Gastroesophageal sphincter (tissue), 4 donors: ENCODE measurements around the gene LCP2. TPM values are rescaled to one million over a fixed set of nuclear protein-coding genes. Genes with fewer than 3 reads are reported as not detected.

Experiments
- ATAC-seq: fragments of 150-250 bp; one replicate; pipeline ENCODE4 v1.9.1; 2016; ENCODE audit warnings: mild to moderate bottlenecking, moderate library complexity
- H3K27ac ChIP-seq, 4 donors: fragments of 200-600 bp; sonication (generic) in 3 of 4; 1 replicate in 3 of 4; 2 replicates in 1 of 4; pipeline ENCODE4 v1.5.1; 2016 to 2019
- H3K27me3 ChIP-seq: fragments of 200-600 bp; sonication (generic); one replicate; pipeline ENCODE4 v1.5.1; 2019
- H3K36me3 ChIP-seq, 2 donors: fragments of 200-600 bp; sonication (generic); one replicate each; pipeline ENCODE4 v1.5.1; 2019; ENCODE audit warnings: control low read depth in 1 of 2
- H3K4me1 ChIP-seq, 3 donors: fragments of 200-600 bp; sonication (generic); 1 replicate in 2 of 3; 2 replicates in 1 of 3; pipeline ENCODE4 v1.5.1; 2016 to 2019; ENCODE audit warnings: control low read depth in 2 of 3
- H3K4me3 ChIP-seq, 2 donors: fragments of 200-600 bp; sonication (generic); one replicate each; pipeline ENCODE4 v1.5.1; 2019; ENCODE audit warnings: mild to moderate bottlenecking in 1 of 2, moderate library complexity in 1 of 2
- H3K9me3 ChIP-seq, 3 donors: fragments of 200-600 bp; sonication (generic); one replicate each; pipeline ENCODE4 v1.5.1; 2017 to 2019; ENCODE audit warnings: control low read depth in 2 of 3
- CTCF ChIP-seq, 4 experiments: fragments of 200-600 bp in 2 of 4; fragments of 450-650 bp in 2 of 4; sonication (generic) in 1 of 4; IDR thresholded peaks; one replicate each; pipeline ENCODE4 v1.5.1; 2017 to 2019; ENCODE audit warnings: antibody characterized with exemption in 4 of 4, mild to moderate bottlenecking in 2 of 4, moderate library complexity in 2 of 4
- EP300 ChIP-seq: sonication (generic); formaldehyde crosslinking; IDR thresholded peaks from one replicate; pipeline ENCODE4 v1.6.1; 2017; ENCODE audit warnings: antibody characterized with exemption, mild to moderate bottlenecking
- POLR2A ChIP-seq, 2 donors: fragments of 450-650 bp; IDR thresholded peaks; one replicate each; pipeline ENCODE4 v1.6.1; 2017; ENCODE audit warnings: antibody characterized with exemption in 2 of 2, mild to moderate bottlenecking in 2 of 2, moderate library complexity in 1 of 2
- POLR2AphosphoS5 ChIP-seq: sonication (generic); formaldehyde crosslinking; IDR thresholded peaks from one replicate; pipeline ENCODE4 v1.6.1; 2017; ENCODE audit warnings: antibody characterized with exemption
- WGBS, 2 donors: methylation state at CpG; one replicate each; pipeline ENCODE4 v1.1.5; 2018; ENCODE audit warnings: low coverage in 1 of 2; 5-methylcytosine and 5-hydroxymethylcytosine counted together
- total RNA-seq, 4 donors: library from RNA; depleted of rRNA; stranded (reverse); fragments of >200 nt; gene quantifications; one replicate each; pipeline ENCODE4 v1.1.0, GENCODE V29; 2016

The LCP2 gene
- total RNA-seq, 4 donors from 2014 or later: 5.5 to 17.0 (median 8.3) TPM

GRCh38 chr5:170305016-170305645 is 7.6 kb upstream of the LCP2 start:
- Histone ChIP-seq H3K9me3 (no peaks in the 10 kb centered on the region), H3K4me3 (no peak overlapping the region), H3K27me3 (no peaks in the 10 kb centered on the region), H3K4me1 (peaks cover 0 to 44% (median 13%) of the 10 kb centered on the region in 3 donors), H3K27ac (no peak overlapping the region), H3K36me3 (no peaks in the 10 kb centered on the region)
- ATAC-seq: no peak
- TF ChIP-seq POLR2AphosphoS5 (no peak), CTCF (IDR thresholded peaks at IDR 0.05) (no peak), POLR2A (IDR thresholded peaks at IDR 0.05) (no peak), EP300 (no peak)
- 97 to 100% methylated on average over 9 to 13 of the region's 13 CpGs for WGBS, 2 donors

GRCh38 chr5:170303549-170303948 is 6.0 kb upstream of the LCP2 start:
- 81 to 90% methylated on average over 7 to 8 of the region's 8 CpGs for WGBS, 2 donors
- peaks cover 0 to 36% (median 13%) of the 10 kb centered on the region in 3 donors for H3K4me1 ChIP-seq
- H3K27me3 ChIP-seq: no peaks in the 10 kb centered on the region
- H3K27ac ChIP-seq: peak overlapping the region in 2 of 4 donors; percentile 27 to 52
- TF ChIP-seq POLR2A (IDR thresholded peaks at IDR 0.05) (no peak), CTCF (IDR thresholded peaks at IDR 0.05) (no peak), EP300 (no peak), POLR2AphosphoS5 (no peak)
- no peak for ATAC-seq
- H3K4me3 ChIP-seq: no peak overlapping the region
- H3K36me3 ChIP-seq: no peaks in the 10 kb centered on the region
- no peaks in the 10 kb centered on the region for H3K9me3 ChIP-seq

GRCh38 chr5:170302653-170303501 is 5.3 kb upstream of the LCP2 start:
- peak overlapping the region in 2 of 4 donors; percentile 27 to 52 for H3K27ac ChIP-seq
- ATAC-seq: peak; percentile 1
- peaks cover 0 to 30% (median 13%) of the 10 kb centered on the region in 3 donors for H3K4me1 ChIP-seq
- H3K27me3 ChIP-seq: no peaks in the 10 kb centered on the region
- WGBS, 2 donors: 19 to 20% methylated on average over 1 to 5 of the region's 17 CpGs
- TF ChIP-seq CTCF (IDR thresholded peaks at IDR 0.05) (no peak), EP300 (no peak), POLR2A (IDR thresholded peaks at IDR 0.05) (no peak), POLR2AphosphoS5 (no peak)
- H3K9me3 ChIP-seq: no peaks in the 10 kb centered on the region
- no peak overlapping the region for H3K4me3 ChIP-seq
- no peaks in the 10 kb centered on the region for H3K36me3 ChIP-seq

GRCh38 chr5:170301981-170302652 is 4.5 kb upstream of the LCP2 start:
- no peak for ATAC-seq
- H3K36me3 ChIP-seq: no peaks in the 10 kb centered on the region
- H3K4me1 ChIP-seq: peaks cover 0 to 26% (median 13%) of the 10 kb centered on the region in 3 donors
- H3K27ac ChIP-seq: peak overlapping the region in 1 of 4 donors; percentile 52
- H3K9me3 ChIP-seq: no peaks in the 10 kb centered on the region
- H3K4me3 ChIP-seq: no peak overlapping the region
- WGBS, 2 donors: 79 to 86% methylated on average over 1 to 4 of the region's 11 CpGs
- TF ChIP-seq POLR2AphosphoS5 (no peak), EP300 (no peak), CTCF (IDR thresholded peaks at IDR 0.05) (no peak), POLR2A (IDR thresholded peaks at IDR 0.05) (no peak)
- no peaks in the 10 kb centered on the region for H3K27me3 ChIP-seq
